Body of pancreas (tissue), 4 donors: Measurements from ENCODE around the gene GSE1.

ENCODE experiments used
- CTCF ChIP-seq, 7 experiments: fragments of 450-650 bp in 4 of 7; fragments of 200-600 bp in 3 of 7; sonication (generic) in 3 of 7; IDR thresholded peaks; one replicate each; pipeline ENCODE4 v1.5.1; 2016 to 2019; ENCODE audit warnings: antibody characterized with exemption in 7 of 7
- POLR2A ChIP-seq, 3 donors: fragments of 450-650 bp; IDR thresholded peaks; one replicate each; pipeline ENCODE4 v1.6.1; 2016; ENCODE audit warnings: antibody characterized with exemption in 3 of 3, mild to moderate bottlenecking in 2 of 3

- no peak for TF ChIP-seq CTCF (IDR thresholded peaks at IDR 0.05)
- no peak for TF ChIP-seq POLR2A (IDR thresholded peaks at IDR 0.05)
Observed at GRCh38 chr16:85622683-85623082, 9.6 kb downstream of the GSE1 start.
